HEK293 (cell line): ENCODE data around the gene FRMD5.
A peak's percentile ranks its signal among the peaks of the same experiment; 100 is the strongest.

ENCODE experiments used
- CTCF ChIA-PET: fragments of 350-600 bp; formaldehyde crosslinking; extraction: SDS; loops from one replicate; lab custom pipeline; 2021; ENCODE audit warnings: antibody characterized with exemption; lab: Yijun Ruan, JAX
- POLR2A ChIA-PET: fragments of 300-600 bp; formaldehyde crosslinking; extraction: SDS; loops from one replicate; lab custom pipeline; 2020; ENCODE audit warnings: antibody characterized with exemption, inconsistent platforms; lab: Yijun Ruan, JAX
- H3K27ac ChIP-seq: fragments of 200-500 bp; sonication (Bioruptor generic); 2 replicates; pipeline ENCODE4 v1.5.1; 2014; ENCODE audit warnings: low read depth, low read length, control low read depth, inconsistent platforms; ENCODE audit errors: extremely low read depth
- H3K36me3 ChIP-seq, 2 experiments: fragments of 200-500 bp in 1 of 2; sonication (Bioruptor generic) in 1 of 2; 1 replicate in 1 of 2; 2 replicates in 1 of 2; pipeline ENCODE4 v1.5.1; 2014 to 2017; ENCODE audit warnings: inconsistent platforms in 2 of 2, low read length in 2 of 2; ENCODE audit not compliant: control insufficient read depth in 2 of 2, insufficient read depth in 1 of 2
- H3K4me1 ChIP-seq: fragments of 200-500 bp; sonication (Bioruptor generic); 2 replicates; pipeline ENCODE4 v1.5.1; 2014; ENCODE audit warnings: mild to moderate bottlenecking, low read length, inconsistent platforms; ENCODE audit not compliant: control insufficient read depth, insufficient read depth
- H3K4me3 ChIP-seq: 2 replicates; pipeline ENCODE4 v1.5.1; 2011; ENCODE audit warnings: low read depth, mild to moderate bottlenecking, control low read depth, low read length, moderate library complexity
- H3K9me3 ChIP-seq: fragments of 200-500 bp; sonication (Bioruptor generic); 2 replicates; pipeline ENCODE4 v1.5.1; 2014; ENCODE audit warnings: low read depth, low read length, inconsistent platforms; ENCODE audit not compliant: control insufficient read depth, insufficient read depth
- GLI2 ChIP-seq: fragments of 450-650 bp; formaldehyde crosslinking; IDR thresholded peaks from 2 replicates; pipeline ENCODE4; 2017; ENCODE audit warnings: missing biosample characterization, missing genetic modification characterization, low read depth, borderline replicate concordance
- GLIS1 ChIP-seq: fragments of 450-650 bp; formaldehyde crosslinking; IDR thresholded peaks from 2 replicates; pipeline ENCODE4 v1.5.1; 2016; ENCODE audit warnings: missing biosample characterization, missing genetic modification characterization
- HOXD13 ChIP-seq: sonication (generic); formaldehyde crosslinking; IDR thresholded peaks from 2 replicates; pipeline ENCODE4 v1.8.0; 2022; ENCODE audit warnings: missing genetic modification reagents, borderline replicate concordance
- KLF8 ChIP-seq: fragments of 450-650 bp; formaldehyde crosslinking; IDR thresholded peaks from 2 replicates; pipeline ENCODE4 v1.5.1; 2016; ENCODE audit warnings: missing biosample characterization, missing genetic modification characterization
- MEIS1 ChIP-seq: sonication (generic); formaldehyde crosslinking; IDR thresholded peaks from 2 replicates; pipeline ENCODE4 v1.8.1; 2022; ENCODE audit warnings: missing genetic modification reagents, mild to moderate bottlenecking, borderline replicate concordance
- MZF1 ChIP-seq: fragments of 450-650 bp; formaldehyde crosslinking; IDR thresholded peaks from 2 replicates; pipeline ENCODE4 v1.5.1; 2017; ENCODE audit warnings: missing biosample characterization, missing genetic modification characterization, borderline replicate concordance
- SALL2 ChIP-seq: fragments of 450-650 bp; formaldehyde crosslinking; IDR thresholded peaks from 2 replicates; pipeline ENCODE4 v1.5.0; 2017; ENCODE audit warnings: missing biosample characterization, mild to moderate bottlenecking, missing genetic modification characterization, borderline replicate concordance
- SETDB1 ChIP-seq: IDR thresholded peaks from one replicate; pipeline ENCODE4 v1.6.1; 2017; ENCODE audit warnings: mild to moderate bottlenecking, low read length, moderate library complexity, mixed read lengths; ENCODE audit not compliant: insufficient read length
- YY1 ChIP-seq: fragments of 450-650 bp; formaldehyde crosslinking; IDR thresholded peaks from 2 replicates; pipeline ENCODE4 v1.5.1; 2018; ENCODE audit warnings: missing biosample characterization, missing genetic modification characterization
- YY2 ChIP-seq: fragments of 450-650 bp; formaldehyde crosslinking; IDR thresholded peaks from 2 replicates; pipeline ENCODE4 v1.5.1; 2016; ENCODE audit warnings: missing biosample characterization, missing genetic modification characterization
- ZBTB1 ChIP-seq: fragments of 450-650 bp; formaldehyde crosslinking; IDR thresholded peaks from 2 replicates; pipeline ENCODE4 v1.5.1; 2016; ENCODE audit warnings: missing biosample characterization, missing genetic modification characterization
- ZBTB10 ChIP-seq: fragments of 450-650 bp; formaldehyde crosslinking; IDR thresholded peaks from 2 replicates; pipeline ENCODE4 v1.5.1; 2016; ENCODE audit warnings: missing biosample characterization, missing genetic modification characterization
- ZBTB48 ChIP-seq: fragments of 450-650 bp; formaldehyde crosslinking; IDR thresholded peaks from 2 replicates; pipeline ENCODE4 v1.5.1; 2016; ENCODE audit warnings: missing biosample characterization, missing genetic modification characterization
- ZBTB7A ChIP-seq: fragments of 450-650 bp; formaldehyde crosslinking; IDR thresholded peaks from 2 replicates; pipeline ENCODE4 v1.5.1; 2016; ENCODE audit warnings: low read depth, missing biosample characterization, missing genetic modification characterization
- ZFP41 ChIP-seq: fragments of 450-650 bp; formaldehyde crosslinking; IDR thresholded peaks from 2 replicates; pipeline ENCODE4 v1.5.1; 2016; ENCODE audit warnings: missing biosample characterization, missing genetic modification characterization, borderline replicate concordance
- ZNF121 ChIP-seq: fragments of 450-650 bp; formaldehyde crosslinking; IDR thresholded peaks from 2 replicates; pipeline ENCODE4 v1.5.1; 2016; ENCODE audit warnings: missing biosample characterization, missing genetic modification characterization
- ZNF184 ChIP-seq: fragments of 450-650 bp; IDR thresholded peaks from 2 replicates; pipeline ENCODE4 v1.5.1; 2018; ENCODE audit warnings: missing biosample characterization, mild to moderate bottlenecking, missing genetic modification characterization
- ZNF274 ChIP-seq, 2 experiments: fragments of 200-500 bp in 1 of 2; fragments of 450-650 bp in 1 of 2; sonication (Bioruptor generic) in 1 of 2; formaldehyde crosslinking in 1 of 2; IDR thresholded peaks; 2 replicates each; pipeline versions ENCODE4 v1.5.1 to v1.6.1; 2014 to 2016; ENCODE audit warnings: borderline replicate concordance in 1 of 2, inconsistent platforms in 1 of 2, low read length in 1 of 2, missing biosample characterization in 1 of 2, missing genetic modification characterization in 1 of 2
- ZNF292 ChIP-seq: fragments of 450-650 bp; formaldehyde crosslinking; IDR thresholded peaks from 2 replicates; pipeline ENCODE4 v1.5.1; 2016; ENCODE audit warnings: low read depth, missing biosample characterization, missing genetic modification characterization, borderline replicate concordance
- ZNF354C ChIP-seq: fragments of 450-650 bp; formaldehyde crosslinking; IDR thresholded peaks from 2 replicates; pipeline ENCODE4 v1.5.1; 2016; ENCODE audit warnings: missing biosample characterization, missing genetic modification characterization, low read depth, borderline replicate concordance
- ZNF449 ChIP-seq: fragments of 450-650 bp; formaldehyde crosslinking; IDR thresholded peaks from 2 replicates; pipeline ENCODE4 v1.5.1; 2017; ENCODE audit warnings: missing biosample characterization, mild to moderate bottlenecking, missing genetic modification characterization, moderate library complexity
- ZNF561 ChIP-seq: fragments of 450-650 bp; IDR thresholded peaks from 2 replicates; pipeline ENCODE4 v1.5.1; 2018; ENCODE audit warnings: missing biosample characterization, missing genetic modification characterization, borderline replicate concordance
- ZNF580 ChIP-seq: fragments of 450-650 bp; formaldehyde crosslinking; IDR thresholded peaks from 2 replicates; pipeline ENCODE4 v1.5.1; 2016; ENCODE audit warnings: missing biosample characterization, missing genetic modification characterization
- ZNF585B ChIP-seq: fragments of 450-650 bp; formaldehyde crosslinking; IDR thresholded peaks from 2 replicates; pipeline ENCODE4 v1.5.1; 2016; ENCODE audit warnings: missing biosample characterization, missing genetic modification characterization
- ZNF704 ChIP-seq: fragments of 450-650 bp; formaldehyde crosslinking; IDR thresholded peaks from 2 replicates; pipeline ENCODE4 v1.5.1; 2016; ENCODE audit warnings: missing biosample characterization, missing genetic modification characterization
- ZNF76 ChIP-seq: fragments of 450-650 bp; formaldehyde crosslinking; IDR thresholded peaks from 2 replicates; pipeline ENCODE4; 2016; ENCODE audit warnings: low read depth, missing biosample characterization, missing genetic modification characterization, borderline replicate concordance
- ZNF837 ChIP-seq: fragments of 450-650 bp; formaldehyde crosslinking; IDR thresholded peaks from 2 replicates; pipeline ENCODE4 v1.5.1; 2016; ENCODE audit warnings: missing biosample characterization, missing genetic modification characterization
- ZNF843 ChIP-seq: fragments of 450-650 bp; formaldehyde crosslinking; IDR thresholded peaks from 2 replicates; pipeline ENCODE4 v1.5.1; 2016; ENCODE audit warnings: missing biosample characterization, missing genetic modification characterization
- ZSCAN16 ChIP-seq: fragments of 450-650 bp; formaldehyde crosslinking; IDR thresholded peaks from 2 replicates; pipeline ENCODE4 v1.5.1; 2016; ENCODE audit warnings: missing biosample characterization, missing genetic modification characterization
- ZSCAN30 ChIP-seq: fragments of 450-650 bp; IDR thresholded peaks from 2 replicates; pipeline ENCODE4 v1.5.1; 2018; ENCODE audit warnings: missing biosample characterization, mild to moderate bottlenecking, missing genetic modification characterization, moderate library complexity

FRMD5 gene

GRCh38 chr15:44199393-44199792 lies 4.3 kb upstream of the FRMD5 start:
- H3K9me3 ChIP-seq, result no peaks in the 10 kb centered on the region
- no peak overlapping the region for H3K4me3 ChIP-seq
- H3K36me3 ChIP-seq, result no peaks in the 10 kb centered on the region
- no peak overlapping the region for H3K27ac ChIP-seq
- no peak for TF ChIP-seq ZNF449 (tag by site-specific recombination)
- no peak for TF ChIP-seq YY2
- TF ChIP-seq ZNF837 (tag by site-specific recombination), result no peak
- TF ChIP-seq ZBTB48, result no peak
- no peak for TF ChIP-seq SALL2
- TF ChIP-seq GLIS1 (tag by site-specific recombination), result no peak
- TF ChIP-seq YY1 (tag by site-specific recombination), result no peak
- no peak for TF ChIP-seq ZNF292
- no peak for TF ChIP-seq MZF1
- TF ChIP-seq ZSCAN16, result no peak
- no peak for TF ChIP-seq ZNF76
- no peak for TF ChIP-seq ZBTB7A (tag by site-specific recombination)
- no peak for TF ChIP-seq HOXD13 (CRISPR knock-in tag)
- TF ChIP-seq, all 188 proteins: peak for 0
- H3K4me1 ChIP-seq, result no peaks in the 10 kb centered on the region
- ChIA-PET POLR2A (no interaction called here), CTCF (no interaction called here)

GRCh38 chr15:44194323-44195150 lies 534 bp downstream of the FRMD5 start:
- Histone ChIP-seq H3K4me3 (peak overlapping the region; percentile 74), H3K4me1 (peaks cover 8% of the 10 kb centered on the region), H3K36me3 (no peaks in the 10 kb centered on the region), H3K27ac (peak overlapping the region; percentile 86), H3K9me3 (no peaks in the 10 kb centered on the region)
- ChIA-PET CTCF (interaction anchor here (0.6 to 1.2 kb wide), 2 partner anchors 15 to 257 kb away, joined by 3 read pairs; no protein-coding TSS in a partner anchor), POLR2A (interaction anchor here (0.5 to 2.8 kb wide), 6 partner anchors 11 to 372 kb away, joined by 3 to 9 read pairs (median 4); no protein-coding TSS in a partner anchor)
- TF ChIP-seq MEIS1 (CRISPR knock-in tag) (no peak), ZNF580 (tag by site-specific recombination) (peak; percentile 92), ZNF274 (IDR thresholded peaks at IDR 0.05; ENCODE audit: low read length) (no peak), ZNF274 (tag by site-specific recombination; IDR thresholded peaks at IDR 0.05; ENCODE audit: borderline replicate concordance) (no peak), ZSCAN30 (peak; percentile 72), ZNF704 (tag by site-specific recombination) (no peak), ZBTB10 (tag by site-specific recombination) (peak; percentile 93), ZFP41 (no peak), SETDB1 (no peak), ZNF561 (tag by site-specific recombination) (peak; percentile 72), ZNF585B (no peak), ZNF121 (tag by site-specific recombination) (no peak), ZBTB1 (tag by site-specific recombination) (no peak), ZNF843 (peak; percentile 36; the same call in 1 of the 2 replicates), GLI2 (tag by site-specific recombination) (no peak), ZNF354C (tag by site-specific recombination) (no peak), KLF8 (peak; percentile 91), ZNF184 (tag by site-specific recombination) (0 out of 2 replicates have a peak, but pooled peaks have one; percentile 56)
